Right renal pelvis (tissue), 4 donors: ENCODE results near the gene RAB11FIP4. TPM values are rescaled to one million over a fixed set of nuclear protein-coding genes. Genes with fewer than 3 reads are reported as not detected.
"Not testable (repeated sequence)": the region's sequence is repeated elsewhere in the genome, so short reads cannot be mapped to it uniquely, and the experiment has no call there.

Source experiments
- DNase-seq, 4 donors: peaks; one replicate each; pipeline ENCODE4 v3.0.0-alpha.2; 2013; ENCODE audit warnings: low read depth in 4 of 4, low spot score in 3 of 4, missing footprints in 1 of 4
- polyA plus RNA-seq, 4 donors: library from polyadenylated mRNA; unstranded; fragments of 120-200 nt; gene quantifications; one replicate each; pipeline ENCODE4 v1.2.1, GENCODE V29; 2013; ENCODE audit not compliant: insufficient read length in 4 of 4

The RAB11FIP4 gene, protein sequence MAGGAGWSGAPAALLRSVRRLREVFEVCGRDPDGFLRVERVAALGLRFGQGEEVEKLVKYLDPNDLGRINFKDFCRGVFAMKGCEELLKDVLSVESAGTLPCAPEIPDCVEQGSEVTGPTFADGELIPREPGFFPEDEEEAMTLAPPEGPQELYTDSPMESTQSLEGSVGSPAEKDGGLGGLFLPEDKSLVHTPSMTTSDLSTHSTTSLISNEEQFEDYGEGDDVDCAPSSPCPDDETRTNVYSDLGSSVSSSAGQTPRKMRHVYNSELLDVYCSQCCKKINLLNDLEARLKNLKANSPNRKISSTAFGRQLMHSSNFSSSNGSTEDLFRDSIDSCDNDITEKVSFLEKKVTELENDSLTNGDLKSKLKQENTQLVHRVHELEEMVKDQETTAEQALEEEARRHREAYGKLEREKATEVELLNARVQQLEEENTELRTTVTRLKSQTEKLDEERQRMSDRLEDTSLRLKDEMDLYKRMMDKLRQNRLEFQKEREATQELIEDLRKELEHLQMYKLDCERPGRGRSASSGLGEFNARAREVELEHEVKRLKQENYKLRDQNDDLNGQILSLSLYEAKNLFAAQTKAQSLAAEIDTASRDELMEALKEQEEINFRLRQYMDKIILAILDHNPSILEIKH
- polyA plus RNA-seq = 10 to 100 TPM; 14.8 to 15.7 (median 15.4) TPM

DNA sequence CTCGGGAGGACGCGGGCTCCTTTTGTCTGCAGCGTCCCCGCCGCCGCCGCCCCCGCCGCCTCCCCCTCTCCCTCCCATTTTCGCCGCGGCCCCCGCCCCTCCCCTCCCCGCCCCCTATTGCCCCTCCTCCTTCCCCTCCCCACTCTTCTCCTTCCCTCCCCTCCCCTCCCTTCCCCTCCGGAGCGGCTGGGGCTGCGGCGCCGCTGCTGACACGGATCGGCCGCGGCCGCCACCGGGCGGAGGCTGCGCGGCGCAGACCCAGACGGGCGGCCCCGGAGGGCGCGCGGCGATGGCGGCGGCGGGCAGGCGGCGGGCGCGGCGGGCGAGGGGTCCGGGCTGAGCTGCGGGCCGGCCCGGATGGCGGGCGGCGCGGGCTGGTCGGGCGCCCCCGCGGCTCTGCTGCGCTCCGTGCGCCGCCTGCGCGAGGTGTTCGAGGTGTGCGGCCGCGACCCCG, at the start of gene RAB11FIP4:
Gene RAB11FIP4, plus strand, starts transcription at position 180 of the 454 bp plus-strand sequence. Its CDS starts 178 bp downstream, at position 358.
- no peak for DNase-seq

DNA sequence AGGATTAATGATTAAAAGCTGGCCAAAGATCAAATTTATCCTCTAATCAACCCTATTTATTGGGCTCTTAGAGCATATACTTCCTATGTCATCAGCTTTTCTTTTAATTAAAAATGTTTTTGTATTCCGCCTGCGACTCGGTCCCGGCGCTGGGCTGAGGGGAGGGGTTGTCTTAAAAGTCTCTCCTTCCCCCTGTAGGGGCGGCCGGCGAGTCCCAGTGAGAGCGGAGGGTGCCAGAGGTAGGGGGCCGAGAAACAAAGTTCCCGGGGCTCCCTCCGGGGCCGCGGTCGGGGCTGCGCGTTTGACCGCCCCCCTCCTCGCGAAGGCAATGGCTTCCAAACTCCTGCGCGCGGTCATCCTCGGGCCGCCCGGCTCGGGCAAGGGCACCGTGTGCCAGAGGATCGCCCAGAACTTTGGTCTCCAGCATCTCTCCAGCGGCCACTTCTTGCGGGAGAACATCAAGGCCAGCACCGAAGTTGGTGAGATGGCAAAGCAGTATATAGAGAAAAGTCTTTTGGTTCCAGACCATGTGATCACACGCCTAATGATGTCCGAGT, 46.2 kb upstream of the RAB11FIP4 start:
- DNase-seq = not testable (repeated sequence)

DNA sequence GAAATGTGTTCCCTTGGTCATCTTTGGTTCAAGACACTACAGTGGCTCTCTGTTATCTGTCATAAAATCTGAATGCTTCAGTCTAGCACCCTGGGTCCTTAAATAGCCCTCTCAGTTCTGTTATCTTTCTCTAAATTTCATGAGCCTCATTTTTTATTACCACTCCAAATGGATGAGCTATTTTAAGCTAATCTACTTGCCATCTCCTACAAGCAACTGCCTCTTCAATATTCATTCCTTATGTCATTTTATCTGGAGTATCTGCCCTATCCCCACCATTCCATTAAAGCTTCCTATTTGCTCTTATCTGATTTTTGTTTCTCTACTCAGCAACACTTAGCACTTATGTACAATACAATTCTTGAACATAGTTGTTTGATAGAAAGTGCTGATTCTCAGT, 42.0 kb upstream of the RAB11FIP4 start:
- no peak for DNase-seq

DNA sequence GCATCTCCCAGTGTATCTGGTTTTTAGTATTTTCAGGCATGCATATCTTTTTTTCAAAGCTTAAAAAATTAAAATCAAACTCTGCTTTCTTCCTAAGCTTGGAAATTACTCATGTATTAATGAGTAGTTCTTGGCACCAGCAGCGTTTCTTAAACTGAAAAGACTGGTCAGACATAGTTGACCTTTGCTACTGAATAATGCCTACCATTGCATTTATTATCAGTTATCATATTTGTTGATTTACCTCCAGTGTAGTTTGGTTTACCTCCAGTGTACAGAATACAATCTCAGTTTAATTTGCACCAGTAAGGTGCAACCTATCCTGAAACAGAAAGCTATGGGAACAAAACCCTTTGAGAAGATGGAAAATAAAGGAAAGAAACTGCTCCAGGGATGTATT, 35.5 kb upstream of the RAB11FIP4 start:
- DNase-seq = no peak

DNA sequence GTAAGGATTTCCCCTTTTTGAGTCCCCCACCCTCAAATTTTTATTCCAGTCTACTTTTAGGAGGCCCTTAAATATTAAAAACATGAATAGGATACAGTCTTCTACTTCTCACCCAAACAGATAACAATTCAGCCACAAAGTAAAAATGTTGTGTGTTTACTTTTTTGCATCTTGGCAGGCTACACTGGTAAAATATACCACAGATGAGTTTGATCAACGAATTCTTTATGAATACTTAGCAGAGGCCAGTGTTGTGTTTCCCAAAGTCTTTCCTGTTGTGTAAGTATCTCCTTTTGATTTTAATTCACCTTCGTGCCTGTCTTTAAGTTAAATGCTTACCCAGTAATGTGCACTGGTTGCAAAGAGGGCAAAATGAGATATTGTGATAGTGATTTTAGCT, 34.4 kb upstream of the RAB11FIP4 start:
- DNase-seq = no peak

DNA sequence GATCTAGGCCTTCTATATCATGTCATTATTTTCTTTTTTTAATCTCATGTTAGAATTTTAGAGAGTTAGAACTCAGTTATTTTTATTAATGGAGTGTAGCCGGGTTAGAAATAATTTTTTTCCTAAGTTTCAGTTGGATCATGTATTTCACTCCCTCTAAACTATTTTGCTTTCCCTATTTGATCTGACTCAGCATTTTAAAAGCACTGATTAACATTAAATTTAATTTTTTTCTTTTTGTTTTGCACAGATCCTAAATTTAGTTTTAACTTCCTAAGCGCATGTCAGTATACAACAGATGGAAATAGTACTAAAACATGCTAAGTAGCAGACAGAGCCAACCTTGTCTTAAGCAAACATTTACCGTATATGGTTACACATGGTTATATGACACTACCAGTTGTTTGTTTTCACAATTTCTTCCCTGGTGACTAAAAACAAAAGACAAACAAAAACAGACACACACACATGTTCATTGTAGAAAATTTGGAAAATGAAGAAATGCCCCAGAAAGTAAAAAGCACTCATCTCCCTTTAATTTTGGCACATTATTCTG, 33.6 kb upstream of the RAB11FIP4 start:
- no peak for DNase-seq

DNA sequence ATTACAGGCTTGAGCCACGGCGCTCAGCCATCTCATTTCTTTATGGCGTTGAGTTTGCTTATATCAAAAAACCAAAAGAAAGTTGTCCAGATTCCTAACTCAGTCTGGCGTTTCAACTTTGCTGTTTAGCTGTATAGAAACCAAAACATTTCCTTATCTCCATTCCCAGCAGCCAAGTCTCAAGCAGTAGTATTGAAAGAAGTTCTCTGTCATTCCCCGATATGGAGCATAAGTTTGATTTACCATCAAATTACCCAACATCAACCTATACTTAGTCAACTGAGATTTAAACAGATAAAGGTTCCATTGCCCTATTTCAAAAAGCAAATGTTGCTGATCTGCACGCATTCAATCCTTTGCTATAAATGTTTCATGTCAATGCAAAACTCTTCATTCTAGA, 27.5 kb upstream of the RAB11FIP4 start:
- DNase-seq = no peak

DNA sequence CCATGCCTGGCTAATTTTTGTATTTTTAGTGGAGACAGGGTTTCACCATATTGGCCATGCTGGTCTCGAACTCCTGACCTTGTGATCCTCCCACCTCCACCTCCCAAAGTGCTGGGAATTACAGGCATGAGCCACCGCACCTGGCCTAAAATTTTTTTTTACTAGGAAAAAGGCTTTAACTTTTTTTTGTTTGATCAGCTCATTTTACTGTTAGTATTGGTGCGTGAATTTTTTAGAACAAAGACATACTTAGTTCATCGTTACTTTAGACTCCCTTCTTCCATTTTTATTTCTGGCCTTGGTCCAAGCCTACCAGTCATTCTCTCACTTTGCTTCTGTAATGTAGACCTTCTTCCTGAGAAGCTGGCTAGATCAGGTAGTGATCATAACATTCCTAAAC, 25.4 kb upstream of the RAB11FIP4 start:
- DNase-seq = no peak

DNA sequence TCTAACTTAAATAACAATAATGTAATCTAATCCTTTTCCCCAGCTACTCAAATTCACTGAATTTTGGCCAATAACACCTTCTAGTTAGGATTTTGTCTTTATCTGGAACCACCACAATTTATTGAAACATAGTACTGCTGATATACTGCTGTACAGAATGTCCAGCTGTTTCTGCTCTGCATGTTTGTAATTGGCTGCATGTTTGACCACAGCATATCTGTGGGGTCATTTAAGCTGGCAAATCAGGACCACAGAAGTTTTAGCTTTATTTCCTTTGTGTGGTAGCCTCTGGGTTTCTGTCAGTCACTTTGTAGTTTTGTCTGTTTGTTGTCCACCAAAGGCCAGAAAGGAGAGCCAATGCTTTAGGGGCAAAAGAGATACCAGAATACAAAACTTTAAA, 22.2 kb upstream of the RAB11FIP4 start:
- DNase-seq = no peak

DNA sequence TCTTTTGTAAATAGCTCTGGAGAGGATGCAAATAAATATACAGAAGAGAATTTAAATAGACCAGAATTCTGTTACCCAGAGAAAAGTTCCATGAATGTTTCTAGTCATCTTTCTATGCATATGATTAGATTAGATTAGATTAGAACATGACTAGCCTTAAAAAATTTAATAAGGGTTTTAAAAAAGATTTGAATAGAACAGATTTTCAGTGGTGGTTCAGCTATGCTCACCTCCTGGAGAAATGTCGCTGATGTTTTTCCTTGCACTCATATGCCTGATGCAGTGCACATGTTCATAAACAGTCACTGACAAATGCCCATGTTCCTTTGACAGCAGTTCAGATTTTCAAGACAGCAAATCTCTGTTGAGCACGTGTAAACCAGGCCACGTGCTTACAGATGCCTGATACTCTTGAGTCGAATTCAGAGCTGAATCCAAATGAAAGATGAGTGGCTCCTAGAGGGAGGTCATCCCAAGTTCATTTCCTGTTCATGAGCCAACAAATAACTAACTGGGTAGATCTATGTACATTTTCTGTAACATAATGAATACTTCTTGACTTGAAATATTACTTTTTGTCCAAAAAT, 19.9 kb upstream of the RAB11FIP4 start:
- no peak for DNase-seq

DNA sequence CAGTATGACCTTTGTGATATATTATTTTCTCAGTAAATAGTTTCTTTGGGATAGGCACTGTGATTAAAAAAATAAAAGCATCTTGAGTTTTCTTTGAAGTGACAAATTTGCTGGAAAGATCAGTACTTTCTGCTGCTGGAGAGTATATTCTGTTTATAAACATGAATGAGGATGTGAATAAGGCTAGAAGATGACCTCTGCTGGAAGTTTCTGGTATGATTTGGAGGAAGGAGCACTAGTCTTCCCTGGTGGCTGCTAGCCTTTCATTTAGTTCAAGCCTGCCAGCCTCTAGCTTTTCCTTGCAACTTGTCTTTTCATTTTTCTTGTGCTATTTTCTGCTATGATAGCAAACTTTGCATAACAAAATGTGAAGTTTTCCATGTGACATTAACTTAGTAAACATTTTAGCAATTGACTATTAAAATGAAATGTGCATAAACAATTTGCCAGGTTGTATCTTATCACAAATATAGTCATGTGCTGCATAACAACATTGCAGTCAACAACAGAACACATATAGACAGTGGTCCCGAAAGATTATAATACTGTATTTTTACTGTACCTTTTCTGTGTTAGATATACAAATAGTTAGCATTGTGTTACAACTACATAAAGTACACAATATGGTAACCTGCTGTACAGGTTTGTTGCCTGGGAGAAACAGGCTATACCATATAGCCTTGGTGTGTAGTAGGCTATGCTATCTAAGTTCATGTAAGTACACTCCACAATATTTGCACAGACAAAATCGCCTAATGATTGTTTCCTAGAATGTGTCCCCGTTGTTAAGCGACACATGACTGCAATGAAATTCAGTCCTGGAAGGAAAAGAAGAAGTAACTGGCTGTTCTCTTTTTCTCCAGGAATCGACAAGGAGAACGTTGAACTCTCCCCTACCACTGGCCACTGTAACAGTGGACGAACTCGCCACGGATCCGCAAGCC, 18.1 kb upstream of the RAB11FIP4 start:
- no peak for DNase-seq

DNA sequence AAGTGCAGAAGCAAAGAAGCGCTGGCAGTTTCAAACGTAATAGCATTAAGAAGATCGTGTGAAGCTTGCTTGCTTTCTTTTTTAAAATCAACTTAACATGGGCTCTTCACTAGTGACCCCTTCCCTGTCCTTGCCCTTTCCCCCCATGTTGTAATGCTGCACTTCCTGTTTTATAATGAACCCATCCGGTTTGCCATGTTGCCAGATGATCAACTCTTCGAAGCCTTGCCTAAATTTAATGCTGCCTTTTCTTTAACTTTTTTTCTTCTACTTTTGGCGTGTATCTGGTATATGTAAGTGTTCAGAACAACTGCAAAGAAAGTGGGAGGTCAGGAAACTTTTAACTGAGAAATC, 17.4 kb upstream of the RAB11FIP4 start:
- DNase-seq = no peak

DNA sequence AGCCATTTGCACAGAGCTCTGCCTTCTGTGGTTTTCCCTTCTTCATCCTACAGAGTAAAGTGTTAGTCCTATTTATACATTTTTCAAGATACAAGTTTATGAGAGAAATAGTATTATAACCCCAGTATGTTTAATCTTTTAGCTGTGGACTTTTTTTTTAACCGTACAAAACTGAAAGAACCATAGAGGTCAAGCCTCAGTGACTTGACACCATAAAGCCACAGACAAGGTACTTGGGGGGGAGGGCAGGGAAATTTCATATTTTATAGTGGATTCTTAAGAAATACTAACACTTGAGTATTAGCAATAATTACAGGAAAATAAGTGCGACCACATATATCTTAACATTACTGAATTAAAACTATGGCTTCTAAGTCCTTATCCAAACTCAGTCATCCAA, 17.0 kb upstream of the RAB11FIP4 start:
- DNase-seq = no peak

DNA sequence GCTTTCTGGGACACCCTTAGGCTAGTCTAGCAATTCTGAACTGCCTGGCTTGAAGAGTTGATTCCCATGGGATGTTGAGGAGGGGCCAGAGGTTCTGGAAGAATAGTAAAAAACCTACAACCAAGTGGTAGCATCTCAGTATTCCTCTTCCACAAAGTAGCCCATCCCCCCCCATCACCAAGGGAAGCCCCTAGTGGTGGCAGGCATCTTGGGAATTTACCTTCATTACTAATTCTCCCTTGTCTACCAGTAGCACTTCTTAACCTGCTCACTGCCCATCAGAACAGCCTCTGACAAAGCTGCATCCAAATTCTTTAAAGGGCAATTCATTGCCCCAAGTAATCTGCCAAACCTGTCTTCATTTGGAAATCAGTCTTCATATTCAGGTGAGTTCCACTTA, 12.8 kb upstream of the RAB11FIP4 start:
- DNase-seq = no peak

DNA sequence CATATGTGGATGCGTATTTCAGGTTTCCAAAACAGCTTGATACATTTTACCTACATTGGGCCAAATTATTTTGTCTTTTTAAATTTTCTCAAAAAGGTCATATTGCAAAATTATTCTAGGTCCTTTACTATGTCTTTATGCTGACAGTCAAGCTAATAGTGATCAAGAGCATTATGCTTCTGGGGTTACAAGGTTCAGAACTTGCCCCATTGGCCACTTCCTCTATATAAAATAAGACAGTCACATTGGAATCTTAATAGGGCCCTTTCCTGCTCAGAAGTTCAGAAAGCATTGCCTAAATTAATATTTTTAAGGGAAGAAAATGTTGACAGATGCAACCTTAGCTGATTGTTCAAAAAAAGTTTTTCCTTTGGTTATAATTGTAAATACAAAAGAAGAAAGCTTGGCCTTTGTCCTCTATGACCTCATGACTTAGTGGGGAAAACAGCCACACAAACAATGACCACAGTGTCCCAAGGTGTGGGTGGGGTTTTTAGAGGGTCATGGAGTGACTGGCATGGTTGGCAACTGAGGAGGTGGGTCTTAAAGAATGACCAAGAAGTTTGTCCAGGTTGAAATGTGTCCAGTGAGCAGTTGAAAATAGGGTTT, 11.8 kb upstream of the RAB11FIP4 start:
- no peak for DNase-seq

DNA sequence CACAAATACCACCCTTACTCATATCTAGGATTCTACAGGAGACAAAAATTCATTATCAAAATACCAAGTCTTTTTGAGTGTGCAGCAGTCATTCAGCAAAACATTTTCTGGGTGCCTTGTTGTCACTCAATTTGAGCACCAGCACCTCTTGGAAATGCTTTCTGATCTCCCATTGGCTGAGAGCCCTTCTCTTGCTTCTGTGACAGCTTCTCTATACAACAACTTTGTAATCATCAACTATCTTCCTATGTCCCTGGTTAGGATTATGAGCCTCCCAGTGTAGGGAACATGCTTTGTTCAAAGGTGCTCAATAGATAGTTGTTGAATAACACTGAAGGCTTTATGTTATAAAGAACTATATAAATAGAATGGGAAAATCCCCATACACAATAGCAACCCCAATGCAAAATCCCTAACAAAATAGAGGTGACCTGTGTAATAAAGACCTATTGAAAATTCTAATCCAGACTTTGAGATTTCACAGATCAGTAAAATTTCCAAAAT, 10.3 kb upstream of the RAB11FIP4 start:
- DNase-seq = no peak

DNA sequence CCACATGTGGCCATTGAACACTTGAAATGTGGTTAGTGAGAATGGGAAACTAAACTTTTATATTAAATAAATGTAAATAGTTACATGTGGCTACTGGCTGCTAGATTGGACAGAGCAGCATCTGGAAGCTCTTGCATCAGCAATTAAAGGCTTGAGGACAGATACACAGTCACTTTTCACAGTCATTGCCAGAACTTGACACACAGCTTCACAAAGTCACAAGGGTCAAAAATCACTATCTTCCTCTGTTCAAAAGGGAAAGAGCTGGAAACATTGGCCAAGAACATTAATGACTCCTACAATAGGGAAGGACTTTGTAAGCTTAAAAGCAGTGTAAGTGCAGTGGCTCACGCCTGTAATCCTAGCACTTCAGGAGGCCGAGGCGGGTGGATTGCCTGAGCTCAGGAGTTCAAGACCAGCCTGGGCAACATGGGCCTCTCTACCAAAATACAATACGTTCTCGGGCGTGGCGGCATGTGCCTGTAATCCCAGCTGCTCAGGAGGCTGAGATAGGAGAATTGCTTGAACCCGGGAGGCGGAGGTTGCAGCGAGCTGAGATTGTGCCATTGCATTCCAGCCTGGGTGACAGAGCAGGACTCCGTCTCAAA, 8.7 kb upstream of the RAB11FIP4 start:
- not testable (repeated sequence) for DNase-seq

DNA sequence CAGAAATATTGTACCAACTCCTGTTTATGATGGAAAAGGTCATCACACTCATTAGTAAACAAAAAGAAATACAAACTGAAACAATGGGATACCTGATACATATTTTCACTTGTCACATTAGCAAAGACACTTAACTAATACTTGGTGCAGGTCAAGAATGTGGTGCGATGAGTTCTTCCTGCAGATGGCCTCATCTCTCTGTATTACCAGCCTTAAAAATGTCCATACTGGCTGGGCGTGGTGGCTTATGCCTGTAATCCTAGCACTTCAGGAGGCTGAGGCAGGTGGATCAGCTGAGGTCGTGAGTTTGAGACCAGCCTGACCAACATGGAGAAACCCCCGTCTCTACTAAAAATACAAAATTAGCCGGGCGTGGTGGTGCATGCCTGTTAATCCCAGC, 8.0 kb upstream of the RAB11FIP4 start:
- not testable (repeated sequence) for DNase-seq
